ENCODE measurements around the gene OCSTAMP. TPM values are rescaled to one million over a fixed set of nuclear protein-coding genes. Genes with fewer than 3 reads are reported as not detected.

OCSTAMP gene
- total RNA-seq, 2 donors from 2014 or later = not detected

DNA sequence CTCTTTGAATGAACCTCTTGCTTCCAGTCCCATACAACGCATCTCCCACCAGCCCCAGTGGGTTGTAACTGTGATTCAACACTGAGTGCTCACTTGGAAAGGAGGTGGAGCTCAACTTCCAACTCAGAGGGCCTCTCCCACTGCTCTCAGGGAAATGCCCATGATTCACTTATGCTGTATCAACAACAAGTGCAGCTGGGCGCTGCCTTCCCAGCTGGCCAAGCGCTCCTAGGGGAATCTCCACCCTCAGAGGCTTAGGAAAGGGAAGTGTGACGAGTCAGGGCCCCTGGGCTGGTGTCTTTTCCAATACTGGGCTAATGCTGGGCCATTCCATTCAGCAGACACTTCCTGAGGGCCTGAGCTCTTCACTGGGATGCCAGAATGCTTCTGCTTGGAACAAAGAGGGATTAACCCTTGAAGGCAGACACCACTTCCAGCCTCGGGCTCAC lies 8.1 kb upstream of the OCSTAMP start:
- intact Hi-C loops (cut with DNase I) = no loop called here
- Histone ChIP-seq H3K4me3 (no peak overlapping the region), H3K36me3 (replicated peaks in 1 of 2; ENCODE audit: insufficient read depth in 1 of 2, low read depth in 2 of 2) (no peaks in the 10 kb centered on the region), H3K4me1 (peaks cover 13% of the 10 kb centered on the region), H3K9me3 (no peaks in the 10 kb centered on the region), H3K27me3 (no peaks in the 10 kb centered on the region), H3K27ac (no peak overlapping the region)
- ATAC-seq (no peak), DNase-seq (peak in 1 of 4 donors; percentile 10)
- WGBS, 2 donors = 72% methylated on average over 4 to 5 of the region's 5 CpGs
- TF ChIP-seq CTCF (IDR thresholded peaks at IDR 0.05) = no peak
- no peak for TF ChIP-seq POLR2A (IDR thresholded peaks at IDR 0.05)

- Histone ChIP-seq H3K36me3 (replicated peaks in 1 of 2; ENCODE audit: insufficient read depth in 1 of 2, low read depth in 2 of 2) (no peaks in the 10 kb centered on the region), H3K9me3 (no peaks in the 10 kb centered on the region), H3K4me1 (peaks cover 4% of the 10 kb centered on the region), H3K27me3 (no peaks in the 10 kb centered on the region), H3K4me3 (no peak overlapping the region), H3K27ac (no peak overlapping the region)
- no peak for TF ChIP-seq POLR2A (IDR thresholded peaks at IDR 0.05)
- no peak for TF ChIP-seq CTCF (IDR thresholded peaks at IDR 0.05)
- DNase-seq (no peak), ATAC-seq (no peak)
- WGBS, 2 donors = 71 to 72% methylated on average over 8 of the region's 8 CpGs
- intact Hi-C loops (cut with DNase I) = no loop called here
These were observed 6.9 kb upstream of the OCSTAMP start for GRCh38 chr20:46557231-46557956.

DNA sequence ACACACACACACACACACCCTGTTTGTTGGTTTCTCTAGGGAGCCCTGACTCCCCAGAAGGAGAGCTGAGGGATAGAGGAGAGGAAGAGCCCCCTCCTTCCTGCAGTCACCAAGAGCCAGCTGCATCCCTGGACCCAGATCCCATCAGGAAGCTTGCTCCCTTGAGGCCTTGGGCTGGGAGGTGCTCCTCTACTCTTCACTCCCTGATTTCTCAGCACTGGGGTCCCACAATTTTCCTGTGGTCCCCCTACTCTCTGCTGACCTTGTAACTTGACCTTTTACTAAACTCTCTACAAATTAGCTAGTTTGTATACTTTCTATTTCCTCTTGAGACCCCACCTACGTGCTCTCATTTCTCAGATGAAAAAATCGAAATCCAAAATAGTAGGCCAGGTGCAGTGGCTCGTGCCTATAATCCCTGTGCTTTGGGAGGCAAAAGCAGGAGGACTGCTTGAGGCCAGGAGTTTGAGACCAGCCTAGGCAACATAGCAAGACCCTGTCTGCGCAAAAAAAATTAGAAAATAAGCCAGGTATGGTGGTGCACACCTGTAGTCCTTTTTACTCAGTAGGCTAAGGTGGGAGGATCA lies 5.0 kb upstream of the OCSTAMP start:
- TF ChIP-seq POLR2A (IDR thresholded peaks at IDR 0.05) (no peak), CTCF (IDR thresholded peaks at IDR 0.05) (no peak)
- no peak overlapping the region for H3K4me3 ChIP-seq
- WGBS, 2 donors = 76 to 83% methylated on average over 4 of the region's 4 CpGs
- no peaks in the 10 kb centered on the region for H3K4me1 ChIP-seq
- H3K27me3 ChIP-seq = no peaks in the 10 kb centered on the region
- DNase-seq (no peak), ATAC-seq (no peak)
- no peak overlapping the region for H3K27ac ChIP-seq
- no peaks in the 10 kb centered on the region for H3K36me3 ChIP-seq (replicated peaks in 1 of 2; ENCODE audit: insufficient read depth in 1 of 2, low read depth in 2 of 2)
- no peaks in the 10 kb centered on the region for H3K9me3 ChIP-seq
- intact Hi-C loops (cut with DNase I) = no loop called here

DNA sequence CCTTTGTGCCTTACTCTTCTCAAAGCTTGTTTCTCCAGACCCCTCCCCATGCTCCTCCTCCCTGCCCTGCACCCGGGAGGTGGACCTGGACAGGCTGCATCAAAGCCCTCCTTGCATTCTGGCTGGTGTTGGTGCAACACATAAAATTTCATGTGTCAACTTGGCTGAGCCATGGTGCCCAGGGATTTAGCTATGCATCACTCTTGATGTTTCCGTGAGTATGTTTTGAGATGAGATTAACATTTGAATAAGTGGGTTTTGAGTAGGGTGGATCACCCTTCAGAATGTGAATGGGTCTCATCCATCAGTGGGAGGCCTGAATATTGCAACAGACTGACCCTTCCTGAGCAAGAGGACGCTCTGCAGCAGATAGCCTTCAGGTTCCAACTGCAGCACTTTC lies 4.4 kb upstream of the OCSTAMP start:
- no peak for TF ChIP-seq CTCF (IDR thresholded peaks at IDR 0.05)
- no peak for TF ChIP-seq POLR2A (IDR thresholded peaks at IDR 0.05)

More for the DNA sequence above, 4.4 kb upstream of the OCSTAMP start:
- Histone ChIP-seq H3K36me3 (replicated peaks in 1 of 2; ENCODE audit: insufficient read depth in 1 of 2, low read depth in 2 of 2) (no peaks in the 10 kb centered on the region), H3K4me1 (no peaks in the 10 kb centered on the region), H3K27me3 (no peaks in the 10 kb centered on the region), H3K27ac (no peak overlapping the region), H3K9me3 (no peaks in the 10 kb centered on the region), H3K4me3 (no peak overlapping the region)
- WGBS, 2 donors = 75 to 85% methylated on average over 2 to 3 of the region's 3 CpGs
- intact Hi-C loops (cut with DNase I) = no loop called here
- DNase-seq (no peak), ATAC-seq (no peak)

Measured in body of pancreas (tissue), 4 donors.